HepG2 (cell line): ENCODE results near the gene SYDE2. TPM values are rescaled to one million over a fixed set of nuclear protein-coding genes. Genes with fewer than 3 reads are reported as not detected.

ENCODE experiments used
- ATAC-seq: fragments of 200-7000 bp; cut with Tn5 transposase; 3 replicates; pipeline ENCODE4 v1.9.1; 2020; ENCODE audit warnings: mild to moderate bottlenecking, moderate library complexity
- BruUV-seq: library from RNA; stranded (reverse); fragments of 400-500 nt; replicated peaks from 2 replicates; lab custom pipeline; 2021; lab: Mats Ljungman, UMichigan
- CTCF ChIA-PET: fragments of 300-600 bp; formaldehyde crosslinking; extraction: SDS; loops from one replicate; lab custom pipeline; 2021; ENCODE audit warnings: low total read pairs, inconsistent platforms, low intra/inter-chr PET ratio; lab: Yijun Ruan, JAX
- POLR2A ChIA-PET: fragments of 350-600 bp; sonication (Branson Sonifier 250); formaldehyde crosslinking; loops from one replicate; lab custom pipeline; 2020; ENCODE audit warnings: antibody characterized with exemption, inconsistent platforms; lab: Yijun Ruan, JAX
- DNase-seq: peaks from one replicate; pipeline ENCODE4 v3.0.0-alpha.2; 2015; ENCODE audit warnings: low spot score
- FAIRE-seq: peaks from 3 replicates; lab custom pipeline; 2011; peaks lifted over from hg19 to GRCh38; lab: Jason Lieb, UNC
- H2AFZ ChIP-seq: one replicate; pipeline ENCODE4 v1.6.1; 2011; ENCODE audit warnings: low read length, inconsistent platforms
- H3K27ac ChIP-seq: fragments of 300-600 bp; 3 replicates; pipeline ENCODE4 v1.8.0; 2011; ENCODE audit warnings: mixed run types, mild to moderate bottlenecking, mixed read lengths, low read length, inconsistent platforms; ENCODE audit not compliant: insufficient read depth; ENCODE audit errors: extremely low read length
- H3K27me3 ChIP-seq, 2 experiments: fragments of 200-600 bp in 1 of 2; 2 replicates in 1 of 2; 3 replicates in 1 of 2; pipeline versions ENCODE4 v1.6.0 to v1.8.0; 2011; ENCODE audit warnings: low read length in 2 of 2, mild to moderate bottlenecking in 2 of 2, moderate library complexity in 2 of 2, inconsistent platforms in 1 of 2; ENCODE audit not compliant: insufficient read depth in 2 of 2, control insufficient read depth in 1 of 2
- H3K36me3 ChIP-seq, 2 experiments: fragments of 200-600 bp in 1 of 2; replicated peaks in 1 of 2; 2 replicates in 1 of 2; 3 replicates in 1 of 2; pipeline versions ENCODE4 v1.5.1 to v1.8.0; 2011; ENCODE audit warnings: low read length in 2 of 2, inconsistent platforms in 1 of 2; ENCODE audit not compliant: insufficient read depth in 2 of 2, control insufficient read depth in 1 of 2
- H3K4me1 ChIP-seq: 2 replicates; pipeline ENCODE4 v1.5.1; 2012; ENCODE audit warnings: low read length, inconsistent platforms; ENCODE audit not compliant: insufficient read depth
- H3K4me2 ChIP-seq: 2 replicates; pipeline ENCODE4 v1.6.0; 2011; ENCODE audit warnings: low read depth, low read length, inconsistent platforms
- H3K4me3 ChIP-seq, 3 experiments: fragments of 200-600 bp in 1 of 3; sonication (generic), shearing (Covaris generic) in 1 of 3; replicated peaks in 1 of 3; 2 replicates each; pipeline ENCODE4 v1.5.1; 2011 to 2016; ENCODE audit warnings: low read length in 3 of 3, inconsistent platforms in 2 of 3, low read depth in 2 of 3, mild to moderate bottlenecking in 2 of 3, control low read depth in 1 of 3, mixed read lengths in 1 of 3; ENCODE audit not compliant: insufficient read depth in 1 of 3
- H3K79me2 ChIP-seq: one replicate; pipeline ENCODE4 v1.6.1; 2011; ENCODE audit warnings: low read length, inconsistent platforms; ENCODE audit not compliant: insufficient read depth
- H3K9ac ChIP-seq: 2 replicates; pipeline ENCODE4 v1.6.0; 2011; ENCODE audit warnings: mild to moderate bottlenecking, low read depth, low read length, inconsistent platforms; ENCODE audit not compliant: insufficient read depth
- H3K9me3 ChIP-seq: 2 replicates; pipeline ENCODE4 v1.5.1; 2012; ENCODE audit warnings: mild to moderate bottlenecking, low read length
- H4K20me1 ChIP-seq: 2 replicates; pipeline ENCODE4 v1.6.0; 2011; ENCODE audit warnings: inconsistent platforms, mild to moderate bottlenecking, low read length, moderate library complexity; ENCODE audit not compliant: insufficient read depth
- CENPX ChIP-seq: sonication (generic); formaldehyde crosslinking; IDR thresholded peaks from 2 replicates; pipeline ENCODE4 v1.9.0; 2021; ENCODE audit warnings: mild to moderate bottlenecking, missing genetic modification reagents, moderate library complexity
- GATAD1 ChIP-seq: IDR thresholded peaks from 2 replicates; pipeline ENCODE4 v1.6.1; 2016; ENCODE audit warnings: missing genetic modification reagents, missing compliant biosample characterization
- IKZF4 ChIP-seq: sonication (generic); formaldehyde crosslinking; IDR thresholded peaks from 2 replicates; pipeline ENCODE4 v1.5.1; 2020; ENCODE audit warnings: borderline replicate concordance, mild to moderate bottlenecking, low read depth, missing genetic modification reagents; ENCODE audit errors: not compliant biosample characterization
- KAT8 ChIP-seq: IDR thresholded peaks from 2 replicates; pipeline ENCODE4 v1.6.1; 2016; ENCODE audit warnings: missing genetic modification reagents, missing compliant biosample characterization
- MED1 ChIP-seq: sonication (generic); formaldehyde crosslinking; IDR thresholded peaks from 2 replicates; pipeline ENCODE4 v1.4.0; 2020; ENCODE audit warnings: missing genetic modification reagents
- PTBP1 ChIP-seq: fragments of 200-400 bp; formaldehyde crosslinking; IDR thresholded peaks from 2 replicates; pipeline ENCODE4 v1.6.1; 2018; ENCODE audit warnings: low read length, low read depth; ENCODE audit not compliant: poor library complexity, severe bottlenecking
- TCF12 ChIP-seq, 2 experiments: fragments of 450-650 bp in 1 of 2; sonication (generic) in 1 of 2; formaldehyde crosslinking in 1 of 2; IDR thresholded peaks; 2 replicates each; pipeline versions ENCODE4 v1.6.1 to v1.8.0; 2017 to 2022; ENCODE audit warnings: antibody characterized with exemption in 1 of 2, mild to moderate bottlenecking in 1 of 2, missing genetic modification reagents in 1 of 2, moderate library complexity in 1 of 2
- THRA ChIP-seq: sonication (generic); formaldehyde crosslinking; IDR thresholded peaks from 2 replicates; pipeline ENCODE4 v1.4.0; 2020; ENCODE audit warnings: missing genetic modification reagents, borderline replicate concordance
- ZFP36 ChIP-seq: fragments of 150-350 bp; IDR thresholded peaks from 2 replicates; pipeline ENCODE4 v1.6.1; 2018; ENCODE audit warnings: borderline replicate concordance, low read length, low read depth; ENCODE audit not compliant: partially characterized antibody
- ZNF484 ChIP-seq: sonication (generic); formaldehyde crosslinking; IDR thresholded peaks from 2 replicates; pipeline ENCODE4 v1.5.1; 2020; ENCODE audit warnings: mild to moderate bottlenecking, low read depth, missing genetic modification reagents, borderline replicate concordance
- ZNF547 ChIP-seq: sonication (generic); formaldehyde crosslinking; IDR thresholded peaks from 2 replicates; pipeline ENCODE4 v1.5.1; 2020; ENCODE audit warnings: mild to moderate bottlenecking, missing genetic modification reagents
- ZNF709 ChIP-seq: sonication (generic); formaldehyde crosslinking; IDR thresholded peaks from 2 replicates; pipeline ENCODE4 v1.5.0; 2020; ENCODE audit warnings: mild to moderate bottlenecking, missing genetic modification reagents
- ZNF720 ChIP-seq: sonication (generic); formaldehyde crosslinking; IDR thresholded peaks from 2 replicates; pipeline ENCODE4 v1.4.0; 2020; ENCODE audit warnings: missing genetic modification reagents
- ZNF740 ChIP-seq: sonication (generic); formaldehyde crosslinking; IDR thresholded peaks from 2 replicates; pipeline ENCODE4 v1.4.0; 2020; ENCODE audit warnings: missing genetic modification reagents
- WGBS: methylation state at CpG from one replicate; pipeline ENCODE4 v1.1.6; 2017; ENCODE audit warnings: low lambda C conversion rate; 5-methylcytosine and 5-hydroxymethylcytosine counted together
- in situ Hi-C: cut with HindIII; loops from 2 replicates; pipeline ENCODE4 v1.10.0; 2017; ENCODE audit warnings: low pct_unique_long_range_greater_than_20kb; ENCODE audit not compliant: extremely low pct_ligation_motif_present
- intact Hi-C: fragments of 100-400 bp; cut with micrococcal nuclease; formaldehyde crosslinking; loops from one replicate; pipeline ENCODE4 v1.10.0; 2022; ENCODE audit not compliant: unreplicated experiment
- polyA plus RNA-seq, 8 experiments: library from polyadenylated mRNA; depleted of rRNA in 3 of 8; stranded (reverse) in 7 of 8; unstranded in 1 of 8; fragments of >200 nt; fragmentation: Illumina TruSeq in 4 of 8; extraction: Trizol in 4 of 8; gene quantifications; 2 replicates each; pipeline versions ENCODE4 v1.2.1 to v1.2.3, GENCODE V29; 2011 to 2016; ENCODE audit warnings: low read depth in 4 of 8, missing spikeins in 1 of 8, mixed read lengths in 1 of 8; ENCODE audit not compliant: insufficient read depth in 1 of 8
- total RNA-seq, 5 experiments: library from RNA; depleted of rRNA; stranded (reverse); fragments of >200 nt; fragmentation: Illumina TruSeq; extraction: Trizol; gene quantifications; 2 replicates each; pipeline ENCODE4 v1.2.3, GENCODE V29; 2016; ENCODE audit warnings: low read depth in 1 of 5

The SYDE2 gene
- total and polyA plus RNA-seq, 2 of the 13 experiments (the other 11 are each of a cell fraction or from before 2014, with no cell fraction given): 1.8 to 5.3 TPM

DNA sequence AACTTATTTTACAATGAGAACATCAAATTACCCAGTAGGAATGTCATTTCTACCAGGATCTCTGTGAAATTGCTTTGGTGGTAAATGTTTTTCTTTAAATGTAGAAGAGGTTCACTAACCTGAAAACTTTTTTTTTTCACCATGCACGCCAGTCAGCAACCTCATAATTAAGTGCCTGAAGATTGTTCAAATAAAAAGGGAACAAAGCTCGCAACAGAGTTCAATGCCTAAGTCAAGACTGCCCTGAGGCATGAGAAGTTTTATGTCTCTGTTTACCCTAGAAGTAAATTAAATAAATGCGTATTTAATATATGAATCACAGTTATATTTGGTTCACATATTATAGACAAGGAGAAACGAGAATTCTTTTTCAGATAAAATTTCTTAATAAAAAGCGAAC is 13.8 kb upstream of the SYDE2 start:
- H3K36me3 ChIP-seq: no peaks in the 10 kb centered on the region
- ChIA-PET POLR2A (no interaction called here), CTCF (no interaction called here)
- H3K79me2 ChIP-seq: no peaks in the 10 kb centered on the region
- no peaks in the 10 kb centered on the region for H4K20me1 ChIP-seq
- ATAC-seq (no peak), DNase-seq (no peak), FAIRE-seq (no peak)
- H2AFZ ChIP-seq: no peak overlapping the region
- peaks cover 23% of the 10 kb centered on the region for H3K4me1 ChIP-seq
- no peak overlapping the region for H3K27ac ChIP-seq
- TF ChIP-seq ZNF484 (CRISPR knock-in tag): no peak
- no peak for TF ChIP-seq KAT8 (CRISPR knock-in tag)
- no peak for TF ChIP-seq ZNF720 (CRISPR knock-in tag)
- TF ChIP-seq ZFP36: no peak
- no peak for TF ChIP-seq PTBP1
- TF ChIP-seq ZNF740 (CRISPR knock-in tag): no peak
- no peak for TF ChIP-seq CENPX
- TF ChIP-seq IKZF4 (CRISPR knock-in tag): no peak
- no peak for TF ChIP-seq THRA (CRISPR knock-in tag)
- no peak for TF ChIP-seq ZNF709 (CRISPR knock-in tag)
- TF ChIP-seq MED1 (CRISPR knock-in tag): no peak
- TF ChIP-seq GATAD1 (CRISPR knock-in tag): no peak
- TF ChIP-seq TCF12 (IDR thresholded peaks at IDR 0.05): no peak
- no peak for TF ChIP-seq TCF12 (CRISPR knock-in tag; IDR thresholded peaks at IDR 0.05)
- TF ChIP-seq ZNF547 (CRISPR knock-in tag): no peak
- WGBS: 10% methylated on average over 5 of the region's 5 CpGs
- H3K27me3 ChIP-seq: no peaks in the 10 kb centered on the region
- in situ Hi-C loops: no loop called here
- H3K4me2 ChIP-seq: no peak overlapping the region
- BruUV-seq: no TSS peak
- no peak overlapping the region for H3K4me3 ChIP-seq
- H3K9me3 ChIP-seq: no peaks in the 10 kb centered on the region
- intact Hi-C loops: no loop called here
- no peak overlapping the region for H3K9ac ChIP-seq
